DLD1 (cell line): ENCODE results near the gene PSMD5.
"Not testable (repeated sequence)": the region's sequence is repeated elsewhere in the genome, so short reads cannot be mapped to it uniquely, and the experiment has no call there.

Experiments used
- in situ Hi-C: cut with HindIII; loops from 2 replicates; pipeline ENCODE4 v1.10.0; 2017; ENCODE audit warnings: low sequenced_read_pairs

The PSMD5 gene

GRCh38 chr9:120815075-120815474 lies 27.6 kb downstream of the PSMD5 start:
- in situ Hi-C loops = no loop called here

GRCh38 chr9:120808931-120809330 lies 33.8 kb downstream of the PSMD5 start:
- in situ Hi-C loops = no loop called here

- in situ Hi-C loops = no loop called here
Observed at GRCh38 chr9:120807607-120808379, 34.9 kb downstream of the PSMD5 start.

- in situ Hi-C loops = not testable (repeated sequence)
Observed at GRCh38 chr9:120804784-120805363, 37.8 kb downstream of the PSMD5 start.

DNA sequence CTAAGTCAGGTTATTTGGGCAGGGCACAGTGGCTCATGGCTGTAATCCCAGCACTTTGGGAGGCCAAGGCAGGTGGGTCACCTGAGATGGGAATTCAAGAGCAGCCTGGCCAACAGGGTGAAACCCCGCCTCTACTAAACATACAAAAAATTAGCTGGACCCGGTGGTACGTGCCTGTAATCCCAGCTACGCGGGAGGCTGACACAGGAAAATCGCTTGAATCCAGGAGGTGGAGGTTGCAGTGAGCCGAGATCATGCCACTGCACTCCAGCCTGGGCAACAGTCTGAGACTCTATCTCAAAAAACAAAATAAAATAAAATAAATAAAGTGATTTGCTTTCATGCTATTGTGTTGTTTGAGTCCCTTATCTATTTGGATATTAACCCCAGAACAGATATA lies 41.3 kb downstream of the PSMD5 start:
- in situ Hi-C loops = no loop called here

- in situ Hi-C loops = no loop called here
Observed at GRCh38 chr9:120792898-120793765, 49.6 kb downstream of the PSMD5 start, which contains the start of gene FBXW2. FBXW2 (minus strand) TSS chr9:120793416; CDS start chr9:120788258, 5,158 bp downstream.

GRCh38 chr9:120791161-120791560 lies 51.6 kb downstream of the PSMD5 start:
- in situ Hi-C loops = no loop called here

- in situ Hi-C loops = no loop called here
Observed at GRCh38 chr9:120787933-120788332, 54.8 kb downstream of the PSMD5 start.

DNA sequence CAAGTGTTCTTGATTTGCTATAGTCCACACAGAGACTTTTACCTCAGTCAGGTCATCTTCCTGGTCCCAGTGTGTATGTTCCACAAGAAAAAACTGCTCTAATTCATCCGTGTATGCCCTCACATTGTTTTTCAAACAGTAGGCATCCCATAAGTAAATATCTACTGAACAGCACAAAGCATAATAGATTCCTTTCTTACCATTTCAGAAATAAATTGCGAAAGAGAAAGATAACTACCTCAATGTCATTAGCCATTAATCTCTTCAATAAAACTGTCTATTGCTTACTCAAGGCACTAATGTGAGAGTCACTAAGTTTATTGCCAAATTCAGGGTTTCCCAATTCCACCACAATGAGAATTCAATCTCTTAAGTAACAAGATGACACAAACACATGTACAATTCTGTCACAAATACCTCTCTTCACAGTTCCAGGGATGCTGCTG lies 59.1 kb downstream of the PSMD5 start:
- in situ Hi-C loops = no loop called here

DNA sequence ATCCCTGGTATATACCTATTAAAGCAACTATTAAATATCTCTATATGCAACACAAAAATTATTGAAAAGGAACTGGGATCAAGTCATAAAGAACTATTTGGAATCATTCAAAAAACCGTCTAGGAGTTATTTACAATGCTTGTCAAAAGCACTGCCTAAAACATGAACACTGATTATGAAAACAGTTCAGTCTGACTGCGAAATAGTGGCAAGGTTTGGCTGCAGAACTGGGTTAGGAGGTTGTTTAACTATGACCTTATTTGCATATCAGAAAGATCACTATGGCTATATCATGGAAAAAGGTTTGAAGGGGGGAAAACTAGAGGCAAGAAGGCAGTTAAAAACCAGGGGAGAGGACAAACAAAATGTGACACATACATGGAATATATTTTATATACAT lies 61.5 kb downstream of the PSMD5 start:
- in situ Hi-C loops = no loop called here

DNA sequence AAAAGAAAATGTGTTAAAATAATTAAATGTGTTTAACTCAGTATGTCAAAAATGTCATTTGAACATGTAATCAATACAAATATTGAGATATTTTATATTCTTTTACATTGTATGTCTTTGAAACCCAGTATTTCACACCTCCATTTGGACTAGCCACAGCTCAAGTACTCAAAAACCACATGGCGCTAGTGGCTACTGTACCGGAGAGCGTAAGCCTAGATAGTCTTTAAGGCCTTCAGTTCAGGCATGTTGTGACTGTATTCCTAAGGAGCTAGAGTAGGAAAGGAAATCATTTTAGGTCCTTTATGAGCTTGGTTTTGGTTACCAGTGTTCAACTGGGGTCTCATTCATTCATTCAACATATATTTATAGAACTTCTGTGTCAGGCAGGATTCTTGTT lies 62.4 kb downstream of the PSMD5 start:
- in situ Hi-C loops = no loop called here

- in situ Hi-C loops = no loop called here
Observed at GRCh38 chr9:120779227-120779626, 63.5 kb downstream of the PSMD5 start.

- in situ Hi-C loops = no loop called here
Observed at GRCh38 chr9:120778758-120779157, 64.0 kb downstream of the PSMD5 start.

DNA sequence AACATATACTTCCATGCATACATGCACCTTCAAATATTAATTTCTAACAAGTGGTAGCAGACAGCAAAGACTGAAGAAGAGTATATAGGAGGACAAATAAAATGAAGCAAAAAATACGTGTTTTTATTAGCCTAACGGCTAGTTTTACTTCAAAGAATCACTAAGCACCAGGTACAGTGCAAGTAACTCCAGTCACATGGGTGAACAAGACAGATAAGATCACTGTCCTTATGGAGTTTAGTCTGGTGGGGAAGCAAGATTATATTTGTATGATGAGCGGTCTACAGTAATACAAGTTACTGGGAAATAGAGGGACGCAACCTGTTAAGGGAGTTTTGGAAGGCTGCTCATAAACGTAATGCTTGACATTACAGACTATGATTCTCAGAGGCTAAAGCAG lies 65.5 kb downstream of the PSMD5 start:
- in situ Hi-C loops = no loop called here

- in situ Hi-C loops = no loop called here
Observed at GRCh38 chr9:120776788-120777187, 65.9 kb downstream of the PSMD5 start.

DNA sequence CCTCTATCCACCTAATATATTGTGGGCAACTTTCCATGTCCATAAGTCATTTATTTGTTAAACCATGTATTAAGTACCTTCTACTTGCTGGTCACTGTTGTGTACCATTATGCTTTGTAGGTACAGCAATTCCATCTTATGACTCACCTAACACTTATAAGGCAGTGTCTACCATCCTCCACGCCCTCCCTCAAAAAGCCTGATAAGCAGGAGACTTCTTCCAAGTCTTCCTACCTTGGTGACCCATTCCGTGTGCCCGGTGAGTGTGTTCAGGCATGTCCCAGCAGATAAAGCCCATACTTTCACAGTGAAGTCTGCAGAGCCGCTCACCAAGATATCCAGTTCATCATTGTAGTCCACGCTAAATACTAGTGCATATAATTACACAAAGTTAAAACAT lies 66.9 kb downstream of the PSMD5 start:
- in situ Hi-C loops = no loop called here

DNA sequence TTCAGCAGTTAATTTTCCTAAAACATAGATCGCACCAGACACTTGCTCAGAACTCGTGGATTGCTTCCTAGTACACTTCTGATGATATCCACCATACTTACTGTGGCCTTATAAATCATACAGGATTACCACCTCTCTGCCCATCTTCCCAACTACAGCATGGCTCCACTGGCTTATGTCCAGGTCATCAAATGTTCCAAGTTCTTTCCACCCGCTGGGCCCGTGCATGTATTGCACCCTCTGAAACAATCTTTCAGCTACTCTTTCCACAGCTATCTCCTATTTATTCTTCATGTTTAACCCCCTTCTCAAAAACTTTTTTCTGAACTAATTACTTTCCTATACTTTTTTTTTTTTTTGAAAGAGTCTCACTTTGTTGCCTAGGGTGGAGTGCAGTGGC lies 68.0 kb downstream of the PSMD5 start:
- in situ Hi-C loops = no loop called here

- in situ Hi-C loops = no loop called here
Observed at GRCh38 chr9:120773256-120773655, 69.5 kb downstream of the PSMD5 start.

DNA sequence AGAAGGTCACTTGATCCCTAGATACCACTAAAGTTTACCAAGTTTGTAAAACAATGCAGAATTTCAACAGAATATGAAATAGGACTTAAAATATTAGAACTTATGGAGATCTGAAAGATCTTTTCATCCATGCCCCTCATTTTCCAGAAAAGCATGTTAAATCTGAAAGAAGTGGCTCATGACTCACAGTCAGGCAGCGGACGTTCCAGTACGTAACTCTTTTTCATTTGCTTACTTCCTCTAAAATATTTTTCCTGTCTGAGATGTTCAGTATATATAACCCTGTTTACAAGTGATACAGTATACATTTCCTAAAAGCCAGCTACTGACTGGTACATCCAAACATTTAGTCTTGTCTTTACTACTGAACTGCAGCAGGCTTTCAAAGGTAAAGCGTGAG lies 71.8 kb downstream of the PSMD5 start:
- in situ Hi-C loops = no loop called here

DNA sequence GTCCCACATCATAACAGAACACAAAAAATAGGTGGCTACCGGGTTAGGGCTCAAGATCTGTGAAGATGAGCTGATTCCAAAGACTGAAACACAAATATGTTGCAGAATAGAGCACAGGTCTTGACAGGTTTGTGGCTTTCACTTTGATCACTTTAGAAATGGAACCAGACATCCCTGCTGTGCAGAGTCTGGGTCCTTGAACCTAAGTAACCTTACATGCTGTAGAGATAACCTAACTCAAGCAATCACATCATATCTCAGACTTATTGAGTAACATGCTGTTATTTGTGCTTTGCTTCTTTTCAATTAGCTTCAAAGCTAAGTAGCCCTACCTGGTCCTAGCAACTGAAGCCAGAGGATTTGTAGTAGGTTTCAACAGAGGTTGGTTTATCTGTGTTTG lies 73.8 kb downstream of the PSMD5 start:
- in situ Hi-C loops = no loop called here

GRCh38 chr9:120768247-120768646 lies 74.5 kb downstream of the PSMD5 start:
- in situ Hi-C loops = no loop called here

- in situ Hi-C loops = no loop called here
Observed at GRCh38 chr9:120767451-120767850, 75.3 kb downstream of the PSMD5 start.
